ENCODE measurements around the gene SLC2A4. TPM values are rescaled to one million over a fixed set of nuclear protein-coding genes. Genes with fewer than 3 reads are reported as not detected.
A peak's percentile ranks its signal among the peaks of the same experiment; 100 is the strongest.

The SLC2A4 gene
- total and polyA plus RNA-seq, 2 experiments from 2014 or later = 6.3 to 13.6 TPM

DNA sequence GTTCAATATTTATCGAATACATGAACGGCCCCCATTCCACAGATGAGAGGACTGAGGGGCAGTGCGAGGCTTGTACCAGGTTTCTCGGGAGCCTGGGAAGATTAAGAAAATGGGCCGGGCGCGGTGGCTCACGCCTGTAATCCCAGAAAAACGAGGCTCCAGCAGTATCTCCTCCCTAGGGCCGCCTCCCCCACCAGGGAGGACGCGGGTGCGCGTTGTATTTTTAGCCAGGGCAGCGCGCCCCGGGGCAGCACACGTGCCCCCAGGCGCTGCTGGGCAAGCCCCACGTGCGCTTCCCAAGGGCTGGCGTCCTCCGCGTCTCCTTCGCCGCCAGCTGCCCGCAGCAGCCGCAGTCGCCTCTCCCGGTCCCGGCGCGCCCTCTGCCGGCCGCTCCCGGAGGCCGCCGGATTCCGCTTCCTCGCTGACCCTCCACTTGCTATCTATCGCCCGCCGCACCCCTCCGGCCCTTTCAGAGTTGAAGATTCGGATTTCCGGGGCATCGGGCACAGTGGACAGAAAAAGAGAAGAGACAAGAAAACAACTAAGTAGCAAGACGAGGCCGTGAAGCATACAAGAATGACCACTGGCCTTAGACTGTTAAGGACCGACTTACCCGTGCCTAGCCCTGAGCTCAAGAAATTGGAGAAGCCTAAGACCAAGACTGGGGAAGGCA is 14.8 kb downstream of the SLC2A4 start:
- Mint-ChIP-seq H3K36me3 (ENCODE audit: low read depth) (no peaks in the 10 kb centered on the region; the same call in 2 of the 3 replicates), H3K4me3 (peak overlapping the region; percentile 76), H3K9me3 (peaks cover 9% of the 10 kb centered on the region; the same call in 1 of the 3 replicates), H3K4me1 (peaks cover 23% of the 10 kb centered on the region), H3K27me3 (ENCODE audit: insufficient read depth, low read depth, poor library complexity) (peaks cover 34% of the 10 kb centered on the region), H3K27ac (no peak overlapping the region)
- Histone ChIP-seq H3K9me2 (ENCODE audit: insufficient read depth) (no peaks in the 10 kb centered on the region), H3K27me3 (ENCODE audit: insufficient read depth) (peaks cover 18% of the 10 kb centered on the region), H3K4me1 (ENCODE audit: insufficient read depth) (peaks cover 21% of the 10 kb centered on the region), H3K79me2 (replicated peaks; ENCODE audit: insufficient read depth) (no peaks in the 10 kb centered on the region), H3K36me3 (ENCODE audit: insufficient read depth) (no peaks in the 10 kb centered on the region), H3F3A (replicated peaks; ENCODE audit: low read depth) (peaks cover 23% of the 10 kb centered on the region), H3K4me2 (peak overlapping the region; percentile 91), H3K27ac (ENCODE audit: low read depth) (no peak overlapping the region), H4K20me1 (replicated peaks; ENCODE audit: insufficient read depth) (peaks cover 4% of the 10 kb centered on the region; the same call in 1 of the 2 replicates), H2AFZ (peak overlapping the region; percentile 87), H3K4me3 (peak overlapping the region; percentile 40)
- peak; percentile 28 for ATAC-seq
- TF ChIP-seq, protein P1, sequence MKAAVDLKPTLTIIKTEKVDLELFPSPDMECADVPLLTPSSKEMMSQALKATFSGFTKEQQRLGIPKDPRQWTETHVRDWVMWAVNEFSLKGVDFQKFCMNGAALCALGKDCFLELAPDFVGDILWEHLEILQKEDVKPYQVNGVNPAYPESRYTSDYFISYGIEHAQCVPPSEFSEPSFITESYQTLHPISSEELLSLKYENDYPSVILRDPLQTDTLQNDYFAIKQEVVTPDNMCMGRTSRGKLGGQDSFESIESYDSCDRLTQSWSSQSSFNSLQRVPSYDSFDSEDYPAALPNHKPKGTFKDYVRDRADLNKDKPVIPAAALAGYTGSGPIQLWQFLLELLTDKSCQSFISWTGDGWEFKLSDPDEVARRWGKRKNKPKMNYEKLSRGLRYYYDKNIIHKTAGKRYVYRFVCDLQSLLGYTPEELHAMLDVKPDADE (IDR thresholded peaks at IDR 0.05) = 0 out of 2 replicates have a peak, but pooled peaks have one; percentile 28
- TF ChIP-seq, protein P2, sequence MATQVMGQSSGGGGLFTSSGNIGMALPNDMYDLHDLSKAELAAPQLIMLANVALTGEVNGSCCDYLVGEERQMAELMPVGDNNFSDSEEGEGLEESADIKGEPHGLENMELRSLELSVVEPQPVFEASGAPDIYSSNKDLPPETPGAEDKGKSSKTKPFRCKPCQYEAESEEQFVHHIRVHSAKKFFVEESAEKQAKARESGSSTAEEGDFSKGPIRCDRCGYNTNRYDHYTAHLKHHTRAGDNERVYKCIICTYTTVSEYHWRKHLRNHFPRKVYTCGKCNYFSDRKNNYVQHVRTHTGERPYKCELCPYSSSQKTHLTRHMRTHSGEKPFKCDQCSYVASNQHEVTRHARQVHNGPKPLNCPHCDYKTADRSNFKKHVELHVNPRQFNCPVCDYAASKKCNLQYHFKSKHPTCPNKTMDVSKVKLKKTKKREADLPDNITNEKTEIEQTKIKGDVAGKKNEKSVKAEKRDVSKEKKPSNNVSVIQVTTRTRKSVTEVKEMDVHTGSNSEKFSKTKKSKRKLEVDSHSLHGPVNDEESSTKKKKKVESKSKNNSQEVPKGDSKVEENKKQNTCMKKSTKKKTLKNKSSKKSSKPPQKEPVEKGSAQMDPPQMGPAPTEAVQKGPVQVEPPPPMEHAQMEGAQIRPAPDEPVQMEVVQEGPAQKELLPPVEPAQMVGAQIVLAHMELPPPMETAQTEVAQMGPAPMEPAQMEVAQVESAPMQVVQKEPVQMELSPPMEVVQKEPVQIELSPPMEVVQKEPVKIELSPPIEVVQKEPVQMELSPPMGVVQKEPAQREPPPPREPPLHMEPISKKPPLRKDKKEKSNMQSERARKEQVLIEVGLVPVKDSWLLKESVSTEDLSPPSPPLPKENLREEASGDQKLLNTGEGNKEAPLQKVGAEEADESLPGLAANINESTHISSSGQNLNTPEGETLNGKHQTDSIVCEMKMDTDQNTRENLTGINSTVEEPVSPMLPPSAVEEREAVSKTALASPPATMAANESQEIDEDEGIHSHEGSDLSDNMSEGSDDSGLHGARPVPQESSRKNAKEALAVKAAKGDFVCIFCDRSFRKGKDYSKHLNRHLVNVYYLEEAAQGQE (IDR thresholded peaks at IDR 0.05; ENCODE audit: unreplicated experiment) = no peak
- TF ChIP-seq EZH2phosphoT487 (IDR thresholded peaks at IDR 0.05; ENCODE audit: unreplicated experiment) (no peak), NANOG (IDR thresholded peaks at IDR 0.05; ENCODE audit: borderline replicate concordance) (no peak), EZH2 (IDR thresholded peaks at IDR 0.05; ENCODE audit: low read depth, unreplicated experiment) (no peak), STAT1 (IDR thresholded peaks at IDR 0.05; ENCODE audit: unreplicated experiment) (no peak), CREB1 (CRISPR knock-in tag; IDR thresholded peaks at IDR 0.05; ENCODE audit: low read depth) (0 out of 2 replicates have a peak, but pooled peaks have one; percentile 11), POLR2AphosphoS5 (IDR thresholded peaks at IDR 0.05; ENCODE audit: low read depth) (no peak), ZNF114 (CRISPR knock-in tag; IDR thresholded peaks at IDR 0.05) (no peak), ZNF331 (CRISPR knock-in tag; IDR thresholded peaks at IDR 0.05; ENCODE audit: low read depth) (no peak), JUNB (IDR thresholded peaks at IDR 0.05; ENCODE audit: unreplicated experiment) (no peak)
- TF ChIP-seq, protein P3, sequence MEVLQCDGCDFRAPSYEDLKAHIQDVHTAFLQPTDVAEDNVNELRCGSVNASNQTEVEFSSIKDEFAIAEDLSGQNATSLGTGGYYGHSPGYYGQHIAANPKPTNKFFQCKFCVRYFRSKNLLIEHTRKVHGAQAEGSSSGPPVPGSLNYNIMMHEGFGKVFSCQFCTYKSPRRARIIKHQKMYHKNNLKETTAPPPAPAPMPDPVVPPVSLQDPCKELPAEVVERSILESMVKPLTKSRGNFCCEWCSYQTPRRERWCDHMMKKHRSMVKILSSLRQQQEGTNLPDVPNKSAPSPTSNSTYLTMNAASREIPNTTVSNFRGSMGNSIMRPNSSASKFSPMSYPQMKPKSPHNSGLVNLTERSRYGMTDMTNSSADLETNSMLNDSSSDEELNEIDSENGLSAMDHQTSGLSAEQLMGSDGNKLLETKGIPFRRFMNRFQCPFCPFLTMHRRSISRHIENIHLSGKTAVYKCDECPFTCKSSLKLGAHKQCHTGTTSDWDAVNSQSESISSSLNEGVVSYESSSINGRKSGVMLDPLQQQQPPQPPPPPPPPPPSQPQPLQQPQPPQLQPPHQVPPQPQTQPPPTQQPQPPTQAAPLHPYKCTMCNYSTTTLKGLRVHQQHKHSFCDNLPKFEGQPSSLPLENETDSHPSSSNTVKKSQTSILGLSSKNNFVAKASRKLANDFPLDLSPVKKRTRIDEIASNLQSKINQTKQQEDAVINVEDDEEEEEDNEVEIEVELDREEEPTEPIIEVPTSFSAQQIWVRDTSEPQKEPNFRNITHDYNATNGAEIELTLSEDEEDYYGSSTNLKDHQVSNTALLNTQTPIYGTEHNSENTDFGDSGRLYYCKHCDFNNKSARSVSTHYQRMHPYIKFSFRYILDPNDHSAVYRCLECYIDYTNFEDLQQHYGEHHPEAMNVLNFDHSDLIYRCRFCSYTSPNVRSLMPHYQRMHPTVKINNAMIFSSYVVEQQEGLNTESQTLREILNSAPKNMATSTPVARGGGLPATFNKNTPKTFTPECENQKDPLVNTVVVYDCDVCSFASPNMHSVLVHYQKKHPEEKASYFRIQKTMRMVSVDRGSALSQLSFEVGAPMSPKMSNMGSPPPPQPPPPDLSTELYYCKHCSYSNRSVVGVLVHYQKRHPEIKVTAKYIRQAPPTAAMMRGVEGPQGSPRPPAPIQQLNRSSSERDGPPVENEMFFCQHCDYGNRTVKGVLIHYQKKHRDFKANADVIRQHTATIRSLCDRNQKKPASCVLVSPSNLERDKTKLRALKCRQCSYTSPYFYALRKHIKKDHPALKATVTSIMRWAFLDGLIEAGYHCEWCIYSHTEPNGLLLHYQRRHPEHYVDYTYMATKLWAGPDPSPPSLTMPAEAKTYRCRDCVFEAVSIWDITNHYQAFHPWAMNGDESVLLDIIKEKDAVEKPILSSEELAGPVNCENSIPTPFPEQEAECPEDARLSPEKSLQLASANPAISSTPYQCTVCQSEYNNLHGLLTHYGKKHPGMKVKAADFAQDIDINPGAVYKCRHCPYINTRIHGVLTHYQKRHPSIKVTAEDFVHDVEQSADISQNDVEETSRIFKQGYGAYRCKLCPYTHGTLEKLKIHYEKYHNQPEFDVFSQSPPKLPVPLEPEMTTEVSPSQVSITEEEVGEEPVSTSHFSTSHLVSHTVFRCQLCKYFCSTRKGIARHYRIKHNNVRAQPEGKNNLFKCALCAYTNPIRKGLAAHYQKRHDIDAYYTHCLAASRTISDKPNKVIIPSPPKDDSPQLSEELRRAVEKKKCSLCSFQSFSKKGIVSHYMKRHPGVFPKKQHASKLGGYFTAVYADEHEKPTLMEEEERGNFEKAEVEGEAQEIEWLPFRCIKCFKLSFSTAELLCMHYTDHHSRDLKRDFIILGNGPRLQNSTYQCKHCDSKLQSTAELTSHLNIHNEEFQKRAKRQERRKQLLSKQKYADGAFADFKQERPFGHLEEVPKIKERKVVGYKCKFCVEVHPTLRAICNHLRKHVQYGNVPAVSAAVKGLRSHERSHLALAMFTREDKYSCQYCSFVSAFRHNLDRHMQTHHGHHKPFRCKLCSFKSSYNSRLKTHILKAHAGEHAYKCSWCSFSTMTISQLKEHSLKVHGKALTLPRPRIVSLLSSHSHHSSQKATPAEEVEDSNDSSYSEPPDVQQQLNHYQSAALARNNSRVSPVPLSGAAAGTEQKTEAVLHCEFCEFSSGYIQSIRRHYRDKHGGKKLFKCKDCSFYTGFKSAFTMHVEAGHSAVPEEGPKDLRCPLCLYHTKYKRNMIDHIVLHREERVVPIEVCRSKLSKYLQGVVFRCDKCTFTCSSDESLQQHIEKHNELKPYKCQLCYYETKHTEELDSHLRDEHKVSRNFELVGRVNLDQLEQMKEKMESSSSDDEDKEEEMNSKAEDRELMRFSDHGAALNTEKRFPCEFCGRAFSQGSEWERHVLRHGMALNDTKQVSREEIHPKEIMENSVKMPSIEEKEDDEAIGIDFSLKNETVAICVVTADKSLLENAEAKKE (CRISPR knock-in tag; IDR thresholded peaks at IDR 0.05) = no peak
- TF ChIP-seq, protein P4, sequence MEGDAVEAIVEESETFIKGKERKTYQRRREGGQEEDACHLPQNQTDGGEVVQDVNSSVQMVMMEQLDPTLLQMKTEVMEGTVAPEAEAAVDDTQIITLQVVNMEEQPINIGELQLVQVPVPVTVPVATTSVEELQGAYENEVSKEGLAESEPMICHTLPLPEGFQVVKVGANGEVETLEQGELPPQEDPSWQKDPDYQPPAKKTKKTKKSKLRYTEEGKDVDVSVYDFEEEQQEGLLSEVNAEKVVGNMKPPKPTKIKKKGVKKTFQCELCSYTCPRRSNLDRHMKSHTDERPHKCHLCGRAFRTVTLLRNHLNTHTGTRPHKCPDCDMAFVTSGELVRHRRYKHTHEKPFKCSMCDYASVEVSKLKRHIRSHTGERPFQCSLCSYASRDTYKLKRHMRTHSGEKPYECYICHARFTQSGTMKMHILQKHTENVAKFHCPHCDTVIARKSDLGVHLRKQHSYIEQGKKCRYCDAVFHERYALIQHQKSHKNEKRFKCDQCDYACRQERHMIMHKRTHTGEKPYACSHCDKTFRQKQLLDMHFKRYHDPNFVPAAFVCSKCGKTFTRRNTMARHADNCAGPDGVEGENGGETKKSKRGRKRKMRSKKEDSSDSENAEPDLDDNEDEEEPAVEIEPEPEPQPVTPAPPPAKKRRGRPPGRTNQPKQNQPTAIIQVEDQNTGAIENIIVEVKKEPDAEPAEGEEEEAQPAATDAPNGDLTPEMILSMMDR (conservative IDR thresholded peaks at IDR 0.05; ENCODE audit: low read depth in 2 of 2) = peak; percentile 87 to 92
- peak; percentile 94 for DNase-seq (ENCODE audit: low spot score)

Measured in GM23338 (cell line).